Left lung (tissue), 10 donors: Measurements from ENCODE around the gene HCFC1. TPM values are rescaled to one million over a fixed set of nuclear protein-coding genes. Genes with fewer than 3 reads are reported as not detected.

Experiments used
- ATAC-seq: fragments of 200-7000 bp; cut with Tn5 transposase; one replicate; pipeline ENCODE4 v1.9.1; 2020; ENCODE audit warnings: moderate library complexity
- DNase-seq, 4 donors: peaks; one replicate each; pipeline ENCODE4 v3.0.0-alpha.2; 2013 to 2020
- H3K27ac ChIP-seq, 2 donors: fragments of 200-600 bp; sonication (generic) in 1 of 2; one replicate each; pipeline versions ENCODE4 v1.5.0 to v1.8.0; 2020 to 2021
- H3K27me3 ChIP-seq, 2 donors: fragments of 200-600 bp; sonication (generic) in 1 of 2; one replicate each; pipeline versions ENCODE4 v1.5.0 to v1.8.0; 2020 to 2021
- H3K36me3 ChIP-seq, 2 donors: fragments of 200-600 bp; sonication (generic) in 1 of 2; one replicate each; pipeline versions ENCODE4 v1.5.0 to v1.8.0; 2020 to 2021
- H3K4me1 ChIP-seq, 2 donors: fragments of 200-600 bp; one replicate each; pipeline ENCODE4 v1.8.0; 2021
- H3K4me3 ChIP-seq, 2 donors: fragments of 200-600 bp; sonication (generic) in 1 of 2; one replicate each; pipeline versions ENCODE4 v1.5.0 to v1.8.0; 2020 to 2021; ENCODE audit warnings: mild to moderate bottlenecking in 1 of 2
- H3K9me3 ChIP-seq, 2 donors: fragments of 200-600 bp; sonication (generic) in 1 of 2; one replicate each; pipeline versions ENCODE4 v1.5.0 to v1.8.0; 2020 to 2021
- intact Hi-C, 2 donors: fragments of 100-400 bp; cut with DNase I; formaldehyde crosslinking; loops; one replicate each; pipeline versions ENCODE4 v1.11.2 to v1.14.2; 2022
- polyA plus RNA-seq, 6 donors: library from polyadenylated mRNA; unstranded; fragments of 120-200 nt; gene quantifications; one replicate each; pipeline ENCODE4 v1.2.1, GENCODE V29; 2013; ENCODE audit not compliant: insufficient read length in 6 of 6
- total RNA-seq, 2 donors: library from RNA; stranded (reverse); fragmentation: NEBNext Ultra II Directional; extraction: Animal tissue kit (Norgen Biotek cat#: 25700); gene quantifications; one replicate each; pipeline ENCODE4 v1.2.1, GENCODE V29; 2021
- TF ChIP-seq, protein P1 (sequence below), 2 donors: fragments of 200-600 bp; sonication (generic) in 1 of 2; IDR thresholded peaks; one replicate each; pipeline versions ENCODE4 v1.5.0 to v1.8.0; 2021; ENCODE audit warnings: antibody characterized with exemption in 2 of 2
- donor health status: DM: no; HTN: yes; CAD: no.
- donor health status: DM: no; HTN: no; CAD: no.

Gene HCFC1
- total and polyA plus RNA-seq, 8 donors = 28.4 to 58.1 (median 43.9) TPM

DNA sequence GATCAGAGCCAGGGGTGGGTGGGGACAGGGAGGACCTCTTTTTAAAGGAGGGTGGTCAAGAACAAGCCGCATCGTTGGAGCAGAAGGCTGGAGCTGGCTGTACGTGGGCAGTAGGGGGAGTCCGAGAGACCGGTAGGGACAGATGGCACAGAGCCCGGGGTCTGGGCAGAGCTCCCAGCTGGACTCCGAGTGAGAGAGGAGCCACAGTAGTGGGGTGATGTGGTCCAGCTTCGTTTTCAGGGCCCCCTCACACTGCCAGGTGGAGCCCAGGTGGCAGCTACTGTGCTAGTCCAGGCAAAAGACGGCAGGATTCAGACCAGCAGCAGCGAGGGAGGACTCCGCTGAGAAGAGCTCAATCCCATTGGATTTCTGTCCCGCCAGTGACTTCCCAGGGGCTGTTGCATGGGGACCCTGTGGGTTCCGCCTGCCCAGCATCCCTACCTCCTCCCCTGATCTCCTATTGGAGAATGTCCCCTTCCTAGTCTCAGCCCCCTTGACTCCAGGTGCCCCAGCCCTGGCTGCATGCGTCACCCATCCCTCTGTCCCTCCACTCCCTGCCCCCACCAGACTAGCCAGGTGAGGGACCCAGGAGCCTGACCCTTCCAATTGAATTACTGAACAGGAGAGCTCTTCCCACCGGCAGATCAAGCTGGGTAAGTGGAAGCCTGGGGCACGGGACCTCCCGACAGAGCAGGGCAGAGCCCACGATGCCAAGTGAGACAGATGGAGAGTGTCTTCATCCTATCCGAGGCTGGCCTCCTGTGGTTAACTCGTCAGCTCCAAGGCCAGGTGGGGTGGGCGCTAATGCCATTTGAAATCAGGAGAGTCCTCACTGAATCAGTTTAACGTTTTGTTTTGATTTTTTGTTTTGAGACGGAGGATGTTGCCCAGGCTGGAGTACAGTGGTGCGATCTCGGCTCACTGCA lies 48.4 kb downstream of the HCFC1 start:
- DNase-seq (peak in 3 of 4 donors; percentile 70 to 87 (median 74)), ATAC-seq (peak; percentile 48)
- Histone ChIP-seq H3K27me3 (no peaks in the 10 kb centered on the region), H3K4me3 (peak overlapping the region in 1 of 2 donors; percentile 57), H3K36me3 (peaks cover 0 to 28% of the 10 kb centered on the region in 2 donors), H3K27ac (peak overlapping the region in 1 of 2 donors; percentile 97), H3K9me3 (no peaks in the 10 kb centered on the region), H3K4me1 (peaks cover 4 to 31% of the 10 kb centered on the region in 2 donors)
- intact Hi-C loops = no loop called here
- TF ChIP-seq, protein P1, sequence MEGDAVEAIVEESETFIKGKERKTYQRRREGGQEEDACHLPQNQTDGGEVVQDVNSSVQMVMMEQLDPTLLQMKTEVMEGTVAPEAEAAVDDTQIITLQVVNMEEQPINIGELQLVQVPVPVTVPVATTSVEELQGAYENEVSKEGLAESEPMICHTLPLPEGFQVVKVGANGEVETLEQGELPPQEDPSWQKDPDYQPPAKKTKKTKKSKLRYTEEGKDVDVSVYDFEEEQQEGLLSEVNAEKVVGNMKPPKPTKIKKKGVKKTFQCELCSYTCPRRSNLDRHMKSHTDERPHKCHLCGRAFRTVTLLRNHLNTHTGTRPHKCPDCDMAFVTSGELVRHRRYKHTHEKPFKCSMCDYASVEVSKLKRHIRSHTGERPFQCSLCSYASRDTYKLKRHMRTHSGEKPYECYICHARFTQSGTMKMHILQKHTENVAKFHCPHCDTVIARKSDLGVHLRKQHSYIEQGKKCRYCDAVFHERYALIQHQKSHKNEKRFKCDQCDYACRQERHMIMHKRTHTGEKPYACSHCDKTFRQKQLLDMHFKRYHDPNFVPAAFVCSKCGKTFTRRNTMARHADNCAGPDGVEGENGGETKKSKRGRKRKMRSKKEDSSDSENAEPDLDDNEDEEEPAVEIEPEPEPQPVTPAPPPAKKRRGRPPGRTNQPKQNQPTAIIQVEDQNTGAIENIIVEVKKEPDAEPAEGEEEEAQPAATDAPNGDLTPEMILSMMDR (IDR thresholded peaks at IDR 0.05) = peak in 1 of 2 donors; percentile 39

- H3K4me1 ChIP-seq = peaks cover 4 to 31% of the 10 kb centered on the region in 2 donors
- DNase-seq = peak in 1 of 4 donors; percentile 57
- peak overlapping the region in 1 of 2 donors; percentile 97 for H3K27ac ChIP-seq
- TF ChIP-seq, protein P1 (IDR thresholded peaks at IDR 0.05) = no peak
- H3K4me3 ChIP-seq = peak overlapping the region in 1 of 2 donors; percentile 57
- intact Hi-C loops = no loop called here
- no peak for ATAC-seq
- H3K27me3 ChIP-seq = no peaks in the 10 kb centered on the region
- H3K9me3 ChIP-seq = no peaks in the 10 kb centered on the region
- H3K36me3 ChIP-seq = peaks cover 0 to 41% of the 10 kb centered on the region in 2 donors
These were observed 49.8 kb downstream of the HCFC1 start for GRCh38 chrX:153921511-153922446.

DNA sequence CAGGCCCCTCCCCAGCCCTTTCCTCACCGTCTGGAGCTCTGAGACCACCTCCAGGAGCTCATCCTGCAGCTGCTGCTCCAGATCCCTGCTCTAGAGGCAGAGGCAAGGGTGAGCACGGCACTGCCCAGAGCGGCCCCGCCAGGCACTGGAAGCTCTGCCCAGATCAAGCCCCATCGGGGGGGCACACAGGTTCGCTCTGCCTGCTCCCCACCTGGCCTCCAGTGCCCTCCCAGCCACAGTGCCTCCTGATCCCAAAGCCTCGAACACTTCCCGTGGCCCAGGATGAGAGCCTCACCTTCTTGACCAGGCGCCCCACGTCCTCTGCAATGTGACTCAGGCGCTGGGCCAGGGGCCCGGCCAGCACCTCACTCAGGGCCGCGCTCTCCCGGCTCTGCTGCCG lies 50.5 kb downstream of the HCFC1 start:
- peaks cover 0 to 46% of the 10 kb centered on the region in 2 donors for H3K36me3 ChIP-seq
- H3K27ac ChIP-seq = peak overlapping the region in 1 of 2 donors; percentile 97
- peak in 1 of 4 donors; percentile 42 for DNase-seq
- peaks cover 4 to 31% of the 10 kb centered on the region in 2 donors for H3K4me1 ChIP-seq
- no peak overlapping the region for H3K4me3 ChIP-seq
- TF ChIP-seq, protein P1 (IDR thresholded peaks at IDR 0.05) = no peak
- H3K9me3 ChIP-seq = no peaks in the 10 kb centered on the region
- no peak for ATAC-seq
- H3K27me3 ChIP-seq = no peaks in the 10 kb centered on the region
- intact Hi-C loops = no loop called here

DNA sequence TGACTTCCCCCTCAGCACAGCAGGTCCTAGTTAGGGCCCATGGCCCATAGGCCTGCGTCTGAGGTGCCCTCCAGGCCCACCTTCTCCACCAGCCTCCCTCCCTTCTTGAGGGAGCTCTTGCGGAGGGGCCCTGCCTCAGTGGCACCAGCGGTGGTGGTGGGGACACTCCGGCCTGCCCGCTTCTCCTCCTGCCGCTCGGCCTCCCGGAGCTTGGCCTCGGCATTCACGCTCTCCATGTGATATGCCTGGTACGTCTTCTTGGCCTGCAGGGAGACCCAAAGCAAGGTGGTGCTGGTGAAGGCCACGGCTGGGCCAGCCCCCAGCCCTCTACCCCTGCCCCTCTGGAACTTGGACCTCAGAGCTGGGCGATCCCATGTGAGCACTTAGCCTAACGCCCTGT lies 51.1 kb downstream of the HCFC1 start:
- H3K27me3 ChIP-seq = no peaks in the 10 kb centered on the region
- no peaks in the 10 kb centered on the region for H3K9me3 ChIP-seq
- no peak overlapping the region for H3K4me3 ChIP-seq
- H3K36me3 ChIP-seq = peaks cover 0 to 46% of the 10 kb centered on the region in 2 donors
- intact Hi-C loops = no loop called here
- TF ChIP-seq, protein P1 (IDR thresholded peaks at IDR 0.05) = no peak
- no peak overlapping the region for H3K27ac ChIP-seq
- H3K4me1 ChIP-seq = peaks cover 4 to 31% of the 10 kb centered on the region in 2 donors
- peak in 1 of 4 donors; percentile 29 for DNase-seq
- no peak for ATAC-seq
